Transverse colon (tissue), 4 donors: Measurements from ENCODE around the gene HMG20B. TPM values are rescaled to one million over a fixed set of nuclear protein-coding genes. Genes with fewer than 3 reads are reported as not detected.
A peak's percentile ranks its signal among the peaks of the same experiment; 100 is the strongest.

Experiments used
- DNase-seq: peaks from one replicate; pipeline ENCODE4 v3.0.0-alpha.2; 2019
- H3K27ac ChIP-seq, 4 donors: fragments of 200-600 bp; sonication (generic); 2 replicates each; pipeline ENCODE4 v1.5.1; 2016 to 2018; ENCODE audit warnings: inconsistent platforms in 4 of 4
- H3K27me3 ChIP-seq: fragments of 200-600 bp; sonication (generic); 2 replicates; pipeline ENCODE4 v1.5.1; 2017; ENCODE audit warnings: inconsistent platforms
- H3K36me3 ChIP-seq, 4 donors: fragments of 200-600 bp; sonication (generic); 2 replicates each; pipeline ENCODE4 v1.5.1; 2017 to 2019; ENCODE audit warnings: inconsistent platforms in 4 of 4
- H3K4me1 ChIP-seq, 4 donors: fragments of 200-600 bp; sonication (generic); 2 replicates each; pipeline ENCODE4 v1.5.1; 2017 to 2020; ENCODE audit warnings: inconsistent platforms in 4 of 4
- H3K4me3 ChIP-seq, 4 donors: fragments of 200-600 bp; sonication (generic); 1 replicate in 1 of 4; 2 replicates in 3 of 4; pipeline versions ENCODE4 v1.5.1 to v1.6.1; 2017 to 2019; ENCODE audit warnings: inconsistent platforms in 4 of 4
- H3K9me3 ChIP-seq, 2 donors: fragments of 200-600 bp; sonication (generic); 2 replicates each; pipeline ENCODE4 v1.5.1; 2017 to 2019; ENCODE audit warnings: inconsistent platforms in 2 of 2
- CTCF ChIP-seq, 5 experiments: fragments of 200-600 bp in 3 of 5; fragments of 450-650 bp in 2 of 5; sonication (generic) in 3 of 5; IDR thresholded peaks; 1 replicate in 2 of 5; 2 replicates in 3 of 5; pipeline ENCODE4 v1.5.1; 2016 to 2017; ENCODE audit warnings: antibody characterized with exemption in 5 of 5, inconsistent platforms in 3 of 5, mild to moderate bottlenecking in 2 of 5, moderate library complexity in 1 of 5
- EP300 ChIP-seq: sonication (generic); formaldehyde crosslinking; IDR thresholded peaks from one replicate; pipeline ENCODE4 v1.6.1; 2017; ENCODE audit warnings: antibody characterized with exemption, low read depth
- POLR2A ChIP-seq: fragments of 450-650 bp; IDR thresholded peaks from one replicate; pipeline ENCODE4 v1.6.1; 2016; ENCODE audit warnings: antibody characterized with exemption, mild to moderate bottlenecking, moderate library complexity
- POLR2AphosphoS5 ChIP-seq, 3 donors: sonication (generic); formaldehyde crosslinking; IDR thresholded peaks; one replicate each; pipeline ENCODE4 v1.6.1; 2016; ENCODE audit warnings: antibody characterized with exemption in 3 of 3
- WGBS, 2 donors: methylation state at CpG; one replicate each; pipeline ENCODE4 v1.1.5; 2018; ENCODE audit warnings: low coverage in 1 of 2; 5-methylcytosine and 5-hydroxymethylcytosine counted together
- in situ Hi-C, 4 donors: fragments of 200-750 bp; cut with MboI; loops; one replicate each; pipeline versions ENCODE4 v1.15.0 to v1.15.1; 2017; ENCODE audit warnings: low sequenced_read_pairs in 3 of 4, low pct_ligation_motif_present in 1 of 4, low pct_unique_long_range_greater_than_20kb in 1 of 4
- intact Hi-C: fragments of 100-400 bp; cut with DNase I; formaldehyde crosslinking; loops from one replicate; pipeline ENCODE4 v1.15.1; 2023; ENCODE audit warnings: low total_unique reads
- total RNA-seq, 4 donors: library from RNA; depleted of rRNA; stranded (reverse); fragments of >200 nt; gene quantifications; one replicate each; pipeline ENCODE4 v1.1.0, GENCODE V29; 2016

HMG20B gene
- total RNA-seq, 4 donors from 2014 or later, result 88.9 to 555 (median 130) TPM

- no peaks in the 10 kb centered on the region for H3K36me3 ChIP-seq
- in situ Hi-C loops, result no loop called here
Measured at GRCh38 chr19:3621689-3622088, 48.9 kb downstream of the HMG20B start.

GRCh38 chr19:3622224-3622623, 49.5 kb downstream of the HMG20B start:
- no peak for DNase-seq
- intact Hi-C loops, result loop anchor here (2.0 kb wide), 1 partner anchor 35 kb away; no protein-coding TSS in a partner anchor
- WGBS, 2 donors, result 90 to 100% methylated on average over 2 to 12 of the region's 12 CpGs
- Histone ChIP-seq H3K9me3 (no peaks in the 10 kb centered on the region), H3K4me3 (no peak overlapping the region), H3K4me1 (peaks cover 14 to 30% (median 21%) of the 10 kb centered on the region in 4 donors), H3K36me3 (no peaks in the 10 kb centered on the region), H3K27me3 (no peaks in the 10 kb centered on the region), H3K27ac (no peak overlapping the region)
- in situ Hi-C loops, result no loop called here
- TF ChIP-seq POLR2AphosphoS5 (IDR thresholded peaks at IDR 0.05) (no peak), EP300 (no peak), CTCF (IDR thresholded peaks at IDR 0.05) (no peak), POLR2A (no peak)

More at GRCh38 chr19:3621689-3622088, 48.9 kb downstream of the HMG20B start:
- Histone ChIP-seq H3K27me3 (no peaks in the 10 kb centered on the region), H3K27ac (no peak overlapping the region), H3K9me3 (no peaks in the 10 kb centered on the region), H3K4me3 (no peak overlapping the region), H3K4me1 (peaks cover 14 to 29% (median 21%) of the 10 kb centered on the region in 4 donors)
- 92% methylated on average over 15 of the region's 15 CpGs; no CpG with 5 or more reads in 1 of the 2 donors for WGBS, 2 donors
- TF ChIP-seq POLR2AphosphoS5 (IDR thresholded peaks at IDR 0.05) (no peak), POLR2A (no peak), CTCF (IDR thresholded peaks at IDR 0.05) (no peak), EP300 (no peak)
- intact Hi-C loops, result loop anchor here (2.0 kb wide), 1 partner anchor 35 kb away; no protein-coding TSS in a partner anchor
- DNase-seq, result no peak

GRCh38 chr19:3623716-3624115, 51.0 kb downstream of the HMG20B start:
- no peak overlapping the region for H3K27ac ChIP-seq
- no peak overlapping the region for H3K4me3 ChIP-seq
- in situ Hi-C loops (no loop called here), intact Hi-C loops (loop anchor here (2.0 kb wide), 1 partner anchor 37 kb away; no protein-coding TSS in a partner anchor)
- peaks cover 14 to 25% (median 17%) of the 10 kb centered on the region in 4 donors for H3K4me1 ChIP-seq
- no peak for TF ChIP-seq EP300
- no peak for TF ChIP-seq POLR2AphosphoS5 (IDR thresholded peaks at IDR 0.05)
- no peak for TF ChIP-seq POLR2A
- TF ChIP-seq CTCF (IDR thresholded peaks at IDR 0.05), result no peak
- H3K9me3 ChIP-seq, result no peaks in the 10 kb centered on the region
- no peaks in the 10 kb centered on the region for H3K36me3 ChIP-seq
- DNase-seq, result no peak
- H3K27me3 ChIP-seq, result no peaks in the 10 kb centered on the region
- WGBS, 2 donors, result 96 to 100% methylated on average over 2 to 34 of the region's 34 CpGs

- Histone ChIP-seq H3K27me3 (no peaks in the 10 kb centered on the region), H3K4me1 (peaks cover 14 to 24% (median 17%) of the 10 kb centered on the region in 4 donors), H3K9me3 (no peaks in the 10 kb centered on the region), H3K27ac (peak overlapping the region; percentile 86 to 96 (median 92)), H3K36me3 (no peaks in the 10 kb centered on the region), H3K4me3 (peak overlapping the region; percentile 91 to 99 (median 97))
- intact Hi-C loops (no loop called here), in situ Hi-C loops (no loop called here)
- WGBS, 2 donors, result 2 to 5% methylated on average over 7 to 21 of the region's 21 CpGs
- DNase-seq, result no peak
- no peak for TF ChIP-seq POLR2A
- no peak for TF ChIP-seq EP300
- no peak for TF ChIP-seq CTCF (IDR thresholded peaks at IDR 0.05)
- TF ChIP-seq POLR2AphosphoS5 (IDR thresholded peaks at IDR 0.05), result no peak
Measured at GRCh38 chr19:3625996-3626472, 53.3 kb downstream of the HMG20B start.
